AG10803 (cell line): ENCODE data around the gene WNT7B.

Experiments
- DNase-seq: peaks from one replicate; pipeline ENCODE4 v3.0.0; 2010; ENCODE audit warnings: low read depth
- H3K4me3 ChIP-seq: 2 replicates; pipeline ENCODE4 v1.5.1; 2011; ENCODE audit warnings: mild to moderate bottlenecking, low read length, control low read depth
- CTCF ChIP-seq: conservative IDR thresholded peaks from 2 replicates; pipeline ENCODE4 v1.5.1; 2011; ENCODE audit warnings: mild to moderate bottlenecking, low read length, control low read depth, inconsistent platforms

WNT7B gene

GRCh38 chr22:46003271-46004091, 26.5 kb upstream of the WNT7B start:
- no peak overlapping the region for H3K4me3 ChIP-seq
- no peak for TF ChIP-seq CTCF
- DNase-seq, result no peak

GRCh38 chr22:46002757-46003270, 25.9 kb upstream of the WNT7B start:
- 0 out of 2 replicates have a peak, but pooled peaks have one; percentile 23 for TF ChIP-seq CTCF
- DNase-seq, result peak; percentile 84
- H3K4me3 ChIP-seq, result no peak overlapping the region

DNA sequence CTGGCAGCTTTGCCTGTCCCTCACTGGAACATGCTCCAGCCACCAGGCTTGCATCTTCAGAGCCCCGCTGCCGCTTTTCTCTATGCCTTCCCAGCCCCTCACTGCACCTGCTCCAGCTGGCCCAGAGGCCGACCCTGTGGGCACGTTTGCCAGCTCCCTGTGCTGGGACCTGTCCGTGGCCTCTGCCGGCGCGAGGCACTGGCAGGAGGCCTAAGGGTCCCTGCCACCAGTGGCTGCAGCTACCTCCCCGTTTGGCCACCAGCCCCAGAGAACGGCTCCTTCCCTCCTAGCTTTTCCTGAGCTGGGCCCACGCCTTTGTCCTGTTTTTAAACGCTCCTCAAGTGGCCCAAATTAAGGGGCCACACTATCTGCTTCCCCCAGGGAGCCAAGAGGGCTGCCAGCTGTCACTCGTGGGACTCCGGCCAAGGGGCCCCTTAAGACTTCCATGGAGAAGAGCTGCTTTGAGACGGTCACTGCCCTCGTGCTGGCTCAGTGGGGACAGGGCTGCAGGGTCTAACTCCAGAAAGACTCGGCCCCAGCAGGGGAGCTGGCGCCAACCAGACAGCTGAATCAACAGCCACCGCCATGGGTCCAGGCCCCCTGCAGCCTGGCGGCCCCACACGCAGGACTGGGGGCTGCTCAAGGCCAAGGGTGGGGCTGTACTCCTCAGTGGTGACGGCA, 24.6 kb upstream of the WNT7B start:
- H3K4me3 ChIP-seq, result no peak overlapping the region
- no peak for DNase-seq
- no peak for TF ChIP-seq CTCF

- no peak for DNase-seq
- peak; percentile 19; the same call in 1 of the 2 replicates for TF ChIP-seq CTCF
- H3K4me3 ChIP-seq, result no peak overlapping the region
Measured at GRCh38 chr22:46001046-46001425, 24.1 kb upstream of the WNT7B start.

- TF ChIP-seq CTCF, result no peak
- DNase-seq, result no peak
- H3K4me3 ChIP-seq, result no peak overlapping the region
Measured at GRCh38 chr22:46000081-46001027, 23.4 kb upstream of the WNT7B start.

DNA sequence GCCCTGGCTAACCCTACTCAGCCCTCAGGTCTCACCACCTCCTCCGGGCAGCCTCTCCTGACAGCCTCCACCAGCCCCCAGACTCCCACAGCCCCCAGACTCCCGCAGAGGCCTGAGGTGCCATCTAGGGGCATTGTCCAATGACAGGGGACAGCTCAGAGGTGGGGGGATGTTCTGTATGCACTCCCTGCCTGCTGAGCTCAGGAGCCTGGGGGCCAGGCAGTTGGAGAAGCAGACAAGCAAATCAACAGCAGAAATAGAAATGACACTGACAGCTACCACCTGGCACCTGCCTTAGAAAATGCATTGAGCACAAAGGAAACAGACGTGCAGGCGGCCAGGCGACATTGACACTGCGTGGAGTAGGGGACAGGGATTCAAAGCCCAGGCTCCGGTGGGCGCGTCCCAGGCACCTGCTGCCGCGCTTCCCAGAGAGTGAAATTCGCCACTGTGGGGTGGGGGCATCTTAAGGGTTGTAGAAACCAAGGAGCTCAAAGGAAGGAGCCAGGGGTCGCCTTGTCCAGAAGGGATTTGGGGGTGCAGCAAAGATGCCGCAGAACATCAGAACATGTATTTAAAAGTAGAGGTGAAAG, 22.5 kb upstream of the WNT7B start:
- TF ChIP-seq CTCF, result no peak
- no peak for DNase-seq
- H3K4me3 ChIP-seq, result no peak overlapping the region
